Stimulated activated CD4-positive, alpha-beta T cell treated with anti-CD3 and anti-CD28 coated beads, Interleukin-2, amount 100 ng/mL, for 24 hours (primary cell): ENCODE results near the gene RPL41.

Experiments
- DNase-seq, 2 donors: peaks; one replicate each; pipeline ENCODE4 v3.0.0-alpha.2; 2020

RPL41 gene

GRCh38 chr12:56128670-56129205 is 12.3 kb downstream of the RPL41 start:
- peak in 1 of 2 donors; percentile 32 for DNase-seq

DNA sequence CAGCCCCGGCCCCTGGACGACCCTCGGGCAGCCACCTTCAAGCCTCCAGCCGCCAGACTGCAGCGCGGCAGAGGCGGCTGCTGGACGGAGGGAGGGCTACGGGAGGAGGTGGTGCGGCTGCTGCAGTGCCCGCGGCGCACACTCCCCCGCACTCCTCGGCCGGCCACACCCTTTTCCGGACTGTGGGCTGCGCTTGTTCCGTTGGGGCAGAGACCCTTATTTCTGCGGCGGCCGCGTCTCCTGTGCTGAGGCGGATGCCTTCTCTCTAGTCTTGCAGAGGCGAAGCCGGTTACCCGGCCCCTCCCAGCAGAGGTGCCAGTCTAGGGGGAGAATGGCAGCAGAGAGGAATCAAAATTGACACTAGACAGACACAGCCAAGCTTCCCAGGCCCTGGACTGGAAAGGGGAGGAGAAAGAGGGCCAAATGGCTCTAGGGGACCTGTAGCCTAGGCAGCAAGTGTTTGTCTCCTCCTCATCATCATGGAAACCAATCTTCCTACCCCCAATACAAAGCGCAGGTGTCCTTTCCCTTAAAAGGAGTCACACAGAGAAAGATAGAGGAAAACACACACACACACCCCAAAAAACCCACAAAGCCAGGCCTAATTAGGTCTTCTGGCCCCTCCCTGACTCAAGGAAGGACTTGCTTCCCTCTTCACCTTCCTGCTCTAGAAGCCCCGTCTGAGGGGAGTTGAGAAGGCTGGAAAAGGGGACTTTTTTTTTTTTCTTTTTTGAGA is 12.9 kb downstream of the RPL41 start:
- peak; percentile 66 to 76 for DNase-seq

- no peak for DNase-seq
Observed at GRCh38 chr12:56129942-56130495, 13.6 kb downstream of the RPL41 start.

GRCh38 chr12:56130876-56131275 is 14.4 kb downstream of the RPL41 start:
- no peak for DNase-seq

DNA sequence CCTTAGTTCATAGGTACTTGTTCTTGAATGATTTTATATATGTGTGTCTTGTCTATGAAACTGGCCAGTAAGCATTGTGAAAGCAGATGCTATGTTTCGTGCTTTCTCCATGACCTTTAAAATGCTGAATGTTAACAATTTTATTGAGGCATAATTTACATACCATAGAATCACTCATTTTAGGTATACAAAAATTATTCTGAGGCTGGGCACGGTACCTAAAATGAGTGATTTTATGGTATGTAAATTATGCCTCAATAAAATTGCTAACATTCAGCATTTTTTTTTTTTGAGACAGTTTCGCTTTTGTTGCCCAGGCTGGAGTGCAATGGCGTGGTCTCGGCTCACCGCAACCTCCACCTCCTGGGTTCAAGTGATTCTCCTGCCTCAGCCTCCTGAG is 18.5 kb downstream of the RPL41 start:
- no peak for DNase-seq

DNA sequence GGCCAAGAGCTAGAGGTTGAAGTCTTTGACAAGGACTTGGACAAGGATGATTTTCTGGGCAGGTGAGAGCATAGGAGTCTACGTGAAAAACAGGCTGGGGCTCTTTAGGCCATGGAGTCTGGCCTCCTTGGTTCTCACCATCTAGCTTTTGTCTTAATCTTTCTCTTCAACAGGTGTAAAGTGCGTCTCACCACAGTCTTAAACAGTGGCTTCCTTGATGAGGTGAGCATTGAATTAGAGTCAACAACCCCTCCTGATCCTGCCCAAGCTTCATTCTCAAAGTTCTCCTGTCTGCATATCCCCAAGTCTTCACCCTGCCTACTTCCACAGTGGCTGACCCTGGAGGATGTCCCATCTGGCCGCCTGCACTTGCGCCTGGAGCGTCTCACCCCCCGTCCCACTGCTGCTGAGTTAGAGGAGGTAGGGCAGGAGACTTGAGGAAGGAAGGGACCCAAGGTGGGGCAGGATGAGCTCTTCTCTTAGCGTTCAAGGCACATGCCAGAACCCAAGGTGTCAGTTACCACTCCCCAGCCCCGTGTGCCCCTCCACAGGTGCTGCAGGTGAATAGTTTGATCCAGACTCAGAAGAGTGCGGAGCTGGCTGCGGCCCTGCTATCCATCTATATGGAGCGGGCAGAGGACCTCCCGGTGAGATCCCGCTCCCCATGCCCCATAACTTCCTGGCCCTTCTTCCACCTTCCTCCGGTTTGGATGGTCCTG is 21.6 kb downstream of the RPL41 start:
- no peak for DNase-seq

DNA sequence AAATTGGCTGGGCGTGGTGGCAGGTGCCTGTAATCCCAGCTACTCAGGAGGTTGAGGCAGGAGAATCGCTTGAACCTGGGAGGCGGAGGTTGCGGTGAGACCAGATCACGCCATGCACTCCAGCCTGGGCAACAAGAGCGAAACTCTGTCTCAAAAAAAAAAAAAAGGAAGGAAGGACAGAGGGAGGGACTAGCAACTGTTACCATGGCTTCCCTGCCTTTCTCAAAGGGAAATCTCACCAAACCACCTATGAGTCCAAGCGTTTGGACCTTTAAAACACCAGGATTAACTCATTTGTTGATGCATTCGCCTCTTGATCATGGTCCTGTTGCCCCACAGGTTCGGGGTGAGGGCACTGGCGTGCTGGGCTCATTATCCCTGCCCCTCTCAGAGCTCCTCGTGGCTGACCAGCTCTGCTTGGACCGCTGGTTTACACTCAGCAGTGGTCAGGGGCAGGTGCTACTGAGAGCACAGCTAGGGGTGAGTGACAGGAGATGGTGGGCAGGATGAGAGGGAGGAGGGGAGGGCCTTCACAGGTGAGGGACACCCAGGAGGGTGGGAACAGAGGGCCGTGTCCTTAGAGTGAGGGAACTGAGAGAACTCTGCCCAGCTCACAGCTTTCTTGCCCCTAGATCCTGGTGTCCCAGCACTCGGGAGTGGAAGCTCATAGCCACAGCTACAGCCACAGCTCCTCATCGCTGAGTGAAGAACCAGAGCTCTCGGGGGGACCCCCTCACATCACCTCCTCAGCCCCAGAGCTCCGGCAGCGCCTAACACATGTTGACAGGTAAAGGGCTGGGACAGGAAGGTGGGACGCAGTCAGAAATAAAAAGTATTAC is 25.7 kb downstream of the RPL41 start:
- no peak for DNase-seq

DNA sequence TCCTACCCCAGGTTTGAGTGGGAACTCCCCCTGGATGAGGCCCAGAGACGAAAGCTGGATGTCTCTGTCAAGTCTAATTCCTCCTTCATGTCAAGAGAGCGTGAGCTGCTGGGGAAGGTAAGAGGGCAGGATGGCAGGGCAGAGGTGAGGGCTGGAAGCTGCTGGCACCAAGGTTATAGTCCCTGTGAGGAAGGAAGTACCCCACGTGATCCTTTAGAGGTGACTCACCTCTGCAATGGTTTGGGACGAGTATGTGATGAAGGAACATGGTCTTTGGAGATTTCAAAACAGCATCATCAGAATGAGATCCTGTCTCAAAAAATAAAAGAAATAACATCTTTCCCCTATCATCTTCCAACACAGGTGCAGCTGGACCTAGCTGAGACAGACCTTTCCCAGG is 26.8 kb downstream of the RPL41 start:
- no peak for DNase-seq

- no peak for DNase-seq
Observed at GRCh38 chr12:56143870-56144269, 27.4 kb downstream of the RPL41 start.

GRCh38 chr12:56145217-56145616 is 28.8 kb downstream of the RPL41 start:
- DNase-seq: no peak

DNA sequence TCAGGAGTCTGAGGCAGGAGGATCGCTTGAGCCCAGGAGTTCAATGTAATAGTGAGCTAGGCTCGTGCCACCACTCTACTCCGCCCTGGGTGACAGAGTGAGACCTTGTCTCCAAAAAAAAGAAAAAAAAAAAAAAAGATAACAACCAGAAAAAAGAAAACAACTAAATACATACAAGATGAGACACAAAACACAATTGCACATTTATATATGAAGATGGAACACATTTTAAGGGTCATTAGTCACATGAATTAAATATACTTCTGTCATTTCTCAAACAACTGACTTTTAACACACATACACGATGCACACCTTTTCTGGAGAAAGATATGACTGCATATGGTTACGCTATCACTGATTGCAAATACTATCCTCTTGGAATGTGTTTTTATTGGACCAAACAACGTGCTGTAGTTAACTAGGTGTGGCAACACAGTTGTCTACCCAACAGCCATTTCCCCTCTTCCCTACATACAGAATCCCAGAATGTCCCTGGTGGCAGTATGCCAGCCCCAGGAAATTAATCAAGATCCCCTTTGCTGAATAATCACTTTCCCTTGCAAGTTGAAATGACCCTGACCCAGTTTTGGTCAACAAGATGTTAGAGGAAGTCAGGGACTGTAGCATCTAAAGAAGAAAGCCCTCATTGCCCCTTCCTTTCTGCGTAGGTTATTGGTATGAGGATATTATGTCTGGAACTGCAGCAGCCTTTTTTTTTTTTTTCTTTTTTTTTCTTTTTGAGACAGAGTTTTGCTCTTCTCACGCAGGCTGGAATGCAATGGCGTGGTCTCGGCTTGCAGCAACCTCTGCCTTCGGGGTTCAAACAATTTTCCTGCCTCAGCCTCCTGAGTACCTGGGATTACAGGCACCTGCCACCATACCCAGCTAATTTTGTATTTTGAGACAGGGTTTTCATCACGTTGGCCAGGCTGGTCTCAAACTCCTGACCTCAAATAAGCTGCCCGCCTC is 30.3 kb downstream of the RPL41 start:
- DNase-seq: no peak

GRCh38 chr12:56150563-56150962 is 34.1 kb downstream of the RPL41 start:
- DNase-seq: no peak

DNA sequence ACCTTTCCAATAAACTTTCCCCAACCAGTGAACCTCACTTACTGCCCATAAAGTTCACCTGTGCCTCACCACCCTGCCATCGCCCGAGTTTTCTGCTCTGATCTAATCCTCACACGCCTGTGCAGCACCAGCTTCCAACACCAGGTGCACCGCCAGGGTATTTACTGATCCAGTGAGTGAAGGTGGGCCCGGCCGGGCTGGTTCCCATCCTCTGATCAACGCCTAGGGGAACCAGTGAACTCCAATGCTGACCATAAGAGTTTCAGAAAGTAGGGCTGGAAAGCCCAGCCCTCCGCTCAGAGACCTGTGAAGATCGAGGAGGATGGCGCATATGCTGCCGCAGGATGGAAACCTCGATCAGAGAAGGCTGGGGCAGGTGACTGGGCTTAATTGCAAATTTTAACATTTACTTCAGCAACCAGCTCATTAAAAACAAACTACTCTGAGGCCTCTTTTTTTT is 35.3 kb downstream of the RPL41 start:
- DNase-seq: peak; percentile 72 to 77

DNA sequence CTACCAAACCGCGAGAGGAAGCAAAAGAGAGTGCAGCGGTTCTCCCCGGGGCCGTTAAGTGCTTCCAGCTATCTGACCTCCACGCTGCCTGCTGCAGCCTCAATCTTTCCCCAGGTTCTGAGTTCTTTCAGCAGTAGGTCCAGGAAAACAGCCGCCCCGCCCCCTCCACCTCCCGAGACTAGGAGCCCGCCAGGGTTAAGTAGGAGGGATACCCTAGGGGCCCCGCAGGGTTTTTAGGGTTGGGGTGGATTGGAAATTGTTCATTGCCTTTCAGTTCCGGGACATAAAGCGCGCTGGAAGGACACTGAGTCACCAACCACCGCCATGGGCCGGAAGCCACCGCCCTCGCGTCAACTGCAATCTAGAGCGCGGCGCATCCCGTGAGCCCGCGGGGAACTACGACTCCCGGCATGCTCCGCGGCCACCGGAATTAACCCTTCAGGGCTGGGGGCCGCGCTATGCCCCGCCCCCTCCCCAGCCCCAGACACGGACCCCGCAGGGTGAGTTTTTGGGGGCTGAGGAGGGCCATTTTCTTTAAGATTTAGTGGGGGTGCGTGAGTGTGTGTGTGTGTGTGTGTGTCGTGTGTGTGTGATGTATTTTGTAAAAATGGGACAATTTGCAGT is 35.8 kb downstream of the RPL41 start, which contains the start of gene MYL6B:
Gene MYL6B, plus strand, starts transcription at position 456 of the 624 bp plus-strand sequence. CDS start 1,332 bp downstream, outside the sequence.
- peak; percentile 95 to 96 for DNase-seq

- no peak for DNase-seq
Observed at GRCh38 chr12:56152756-56153677, 36.6 kb downstream of the RPL41 start.

DNA sequence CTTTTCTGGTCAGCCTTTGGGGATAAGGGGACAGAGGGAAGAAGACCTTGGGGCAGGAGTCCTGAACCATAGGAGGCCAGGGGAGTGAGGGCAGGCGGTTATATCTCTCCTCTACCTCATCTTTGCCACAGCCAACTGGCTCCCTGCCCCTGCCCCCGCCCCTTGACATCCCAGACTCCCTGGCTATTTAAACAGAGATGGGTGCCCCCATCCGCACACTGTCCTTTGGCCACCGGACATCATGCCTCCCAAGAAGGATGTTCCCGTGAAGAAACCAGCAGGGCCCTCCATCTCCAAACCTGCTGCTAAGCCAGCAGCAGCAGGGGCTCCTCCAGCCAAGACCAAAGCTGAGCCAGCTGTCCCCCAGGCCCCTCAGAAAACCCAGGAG is 37.2 kb downstream of the RPL41 start:
- DNase-seq: no peak

GRCh38 chr12:56154246-56154771 is 37.9 kb downstream of the RPL41 start:
- DNase-seq: no peak

- DNase-seq: no peak
Observed at GRCh38 chr12:56154818-56155217, 38.4 kb downstream of the RPL41 start.

GRCh38 chr12:56155256-56155845 is 38.9 kb downstream of the RPL41 start:
- DNase-seq: no peak
